ENCODE data around the gene FAM76A. TPM values are rescaled to one million over a fixed set of nuclear protein-coding genes. Genes with fewer than 3 reads are reported as not detected.
"Not testable (repeated sequence)": the region's sequence is repeated elsewhere in the genome, so short reads cannot be mapped to it uniquely, and the experiment has no call there.

FAM76A gene
- total and polyA plus RNA-seq, 5 donors = 6.1 to 14.5 (median 12.7) TPM

- DNase-seq (no peak), ATAC-seq (peak; percentile 36 to 62)
- Histone ChIP-seq H3K4me1 (ENCODE audit: control insufficient read depth, insufficient read depth, low read length) (peaks cover 2% of the 10 kb centered on the region), H3K27ac (ENCODE audit: low read length) (no peak overlapping the region), H3K9me3 (ENCODE audit: control insufficient read depth, low read length) (no peaks in the 10 kb centered on the region), H3K4me3 (ENCODE audit: low read length) (no peak overlapping the region), H3K27me3 (ENCODE audit: control insufficient read depth, insufficient read depth) (no peaks in the 10 kb centered on the region)
- WGBS = 70% methylated on average over 3 of the region's 3 CpGs
- intact Hi-C loops (cut with DNase I) = no loop called here
Observed at GRCh38 chr1:27760426-27760825, 34.7 kb downstream of the FAM76A start.

GRCh38 chr1:27762033-27762432, 36.3 kb downstream of the FAM76A start:
- no peak for ATAC-seq
- Histone ChIP-seq H3K27me3 (ENCODE audit: control insufficient read depth, insufficient read depth) (no peaks in the 10 kb centered on the region), H3K9me3 (ENCODE audit: control insufficient read depth, low read length) (no peaks in the 10 kb centered on the region), H3K4me1 (ENCODE audit: control insufficient read depth, insufficient read depth, low read length) (no peaks in the 10 kb centered on the region), H3K4me3 (ENCODE audit: low read length) (no peak overlapping the region), H3K27ac (ENCODE audit: low read length) (no peak overlapping the region)
- intact Hi-C loops (cut with DNase I) = no loop called here
- DNase-seq = no peak
- WGBS = 96% methylated on average over 1 of the region's 1 CpG

GRCh38 chr1:27763358-27763757, 37.6 kb downstream of the FAM76A start:
- Histone ChIP-seq H3K4me1 (ENCODE audit: control insufficient read depth, insufficient read depth, low read length) (no peaks in the 10 kb centered on the region), H3K4me3 (ENCODE audit: low read length) (no peak overlapping the region), H3K27me3 (ENCODE audit: control insufficient read depth, insufficient read depth) (no peaks in the 10 kb centered on the region), H3K9me3 (ENCODE audit: control insufficient read depth, low read length) (no peaks in the 10 kb centered on the region), H3K27ac (ENCODE audit: low read length) (no peak overlapping the region)
- ATAC-seq (peak in 1 of 2 donors; percentile 29), DNase-seq (no peak)
- intact Hi-C loops (cut with DNase I) = no loop called here
- WGBS = 92% methylated on average over 4 of the region's 4 CpGs

- Histone ChIP-seq H3K27ac (ENCODE audit: low read length) (no peak overlapping the region), H3K4me3 (ENCODE audit: low read length) (no peak overlapping the region), H3K9me3 (ENCODE audit: control insufficient read depth, low read length) (no peaks in the 10 kb centered on the region), H3K27me3 (ENCODE audit: control insufficient read depth, insufficient read depth) (no peaks in the 10 kb centered on the region), H3K4me1 (ENCODE audit: control insufficient read depth, insufficient read depth, low read length) (no peaks in the 10 kb centered on the region)
- intact Hi-C loops (cut with DNase I) = no loop called here
- DNase-seq (no peak), ATAC-seq (no peak)
- WGBS = 36% methylated on average over 2 of the region's 2 CpGs
Observed at GRCh38 chr1:27770293-27770830, 44.6 kb downstream of the FAM76A start.

- intact Hi-C loops (cut with DNase I) = no loop called here
- peak overlapping the region; percentile 40 for H3K27ac ChIP-seq (ENCODE audit: low read length)
- 14% methylated on average over 18 of the region's 18 CpGs for WGBS
- ATAC-seq (peak in 1 of 2 donors; percentile 45), DNase-seq (no peak)
- peak overlapping the region; percentile 51 for H3K4me3 ChIP-seq (ENCODE audit: low read length)
- no peaks in the 10 kb centered on the region for H3K27me3 ChIP-seq (ENCODE audit: control insufficient read depth, insufficient read depth)
- no peaks in the 10 kb centered on the region for H3K4me1 ChIP-seq (ENCODE audit: control insufficient read depth, insufficient read depth, low read length)
- H3K9me3 ChIP-seq (ENCODE audit: control insufficient read depth, low read length) = no peaks in the 10 kb centered on the region
Observed at GRCh38 chr1:27772036-27772931, 46.5 kb downstream of the FAM76A start.

GRCh38 chr1:27772932-27773825, 47.4 kb downstream of the FAM76A start, which contains the start of gene STX12:
Gene STX12 (plus strand): TSS chr1:27773219. CDS start chr1:27773308, 89 bp downstream.
- under 1% methylated on average over 58 of the region's 58 CpGs for WGBS
- no peaks in the 10 kb centered on the region for H3K4me1 ChIP-seq (ENCODE audit: control insufficient read depth, insufficient read depth, low read length)
- ATAC-seq = peak; percentile 98 to 99
- no peaks in the 10 kb centered on the region for H3K27me3 ChIP-seq (ENCODE audit: control insufficient read depth, insufficient read depth)
- peak within 1 kb of the TSS; percentile 81 for H3K4me3 ChIP-seq (ENCODE audit: low read length)
- peak; percentile 99 to 100 (median 99) for DNase-seq
- H3K9me3 ChIP-seq (ENCODE audit: control insufficient read depth, low read length) = no peaks in the 10 kb centered on the region
- H3K27ac ChIP-seq (ENCODE audit: low read length) = peak within 1 kb of the TSS; percentile 77
- intact Hi-C loops (cut with DNase I) = no loop called here

GRCh38 chr1:27773826-27774445, 48.2 kb downstream of the FAM76A start:
- H3K9me3 ChIP-seq (ENCODE audit: control insufficient read depth, low read length) = no peaks in the 10 kb centered on the region
- peak in 1 of 2 donors; percentile 3 for ATAC-seq
- 29% methylated on average over 3 of the region's 3 CpGs for WGBS
- DNase-seq = no peak
- no peaks in the 10 kb centered on the region for H3K4me1 ChIP-seq (ENCODE audit: control insufficient read depth, insufficient read depth, low read length)
- H3K4me3 ChIP-seq (ENCODE audit: low read length) = peak overlapping the region; percentile 81
- H3K27ac ChIP-seq (ENCODE audit: low read length) = peak overlapping the region; percentile 77
- H3K27me3 ChIP-seq (ENCODE audit: control insufficient read depth, insufficient read depth) = no peaks in the 10 kb centered on the region
- intact Hi-C loops (cut with DNase I) = no loop called here

- no peak for ATAC-seq
- H3K27ac ChIP-seq (ENCODE audit: low read length) = no peak overlapping the region
- intact Hi-C loops (cut with DNase I) = no loop called here
- 78% methylated on average over 2 of the region's 2 CpGs for WGBS
- no peaks in the 10 kb centered on the region for H3K4me1 ChIP-seq (ENCODE audit: control insufficient read depth, insufficient read depth, low read length)
- DNase-seq = no peak
- H3K9me3 ChIP-seq (ENCODE audit: control insufficient read depth, low read length) = no peaks in the 10 kb centered on the region
- no peaks in the 10 kb centered on the region for H3K27me3 ChIP-seq (ENCODE audit: control insufficient read depth, insufficient read depth)
- H3K4me3 ChIP-seq (ENCODE audit: low read length) = no peak overlapping the region
Observed at GRCh38 chr1:27774654-27775053, 48.9 kb downstream of the FAM76A start.

GRCh38 chr1:27775336-27775735, 49.6 kb downstream of the FAM76A start:
- ATAC-seq; H3K27me3 ChIP-seq (ENCODE audit: control insufficient read depth, insufficient read depth); H3K4me3 ChIP-seq (ENCODE audit: low read length); DNase-seq; H3K9me3 ChIP-seq (ENCODE audit: control insufficient read depth, low read length); H3K27ac ChIP-seq (ENCODE audit: low read length); intact Hi-C loops (cut with DNase I); H3K4me1 ChIP-seq (ENCODE audit: control insufficient read depth, insufficient read depth, low read length): not testable (repeated sequence)
- 87% methylated on average over 3 of the region's 3 CpGs for WGBS

- H3K4me1 ChIP-seq (ENCODE audit: control insufficient read depth, insufficient read depth, low read length); intact Hi-C loops (cut with DNase I): not testable (repeated sequence)
Observed at GRCh38 chr1:27776276-27776675, 50.5 kb downstream of the FAM76A start.

More at GRCh38 chr1:27776276-27776675, 50.5 kb downstream of the FAM76A start:
- not testable (repeated sequence) for H3K9me3 ChIP-seq (ENCODE audit: control insufficient read depth, low read length); H3K4me3 ChIP-seq (ENCODE audit: low read length); H3K27ac ChIP-seq (ENCODE audit: low read length); ATAC-seq; DNase-seq; H3K27me3 ChIP-seq (ENCODE audit: control insufficient read depth, insufficient read depth)

Data from right cardiac atrium (tissue), 5 donors.